GM19193 (cell line): Measurements from ENCODE around the gene GOLM1.

Source experiments
- POLR2A ChIP-seq: IDR thresholded peaks from 4 replicates; pipeline ENCODE4 v1.6.1; 2011; ENCODE audit not compliant: insufficient read depth, insufficient read length; ENCODE audit errors: extremely low read depth

GOLM1 gene

GRCh38 chr9:86062845-86063693 lies 36.3 kb downstream of the GOLM1 start:
- TF ChIP-seq POLR2A: no peak

GRCh38 chr9:86061972-86062739 lies 37.2 kb downstream of the GOLM1 start:
- no peak for TF ChIP-seq POLR2A

DNA sequence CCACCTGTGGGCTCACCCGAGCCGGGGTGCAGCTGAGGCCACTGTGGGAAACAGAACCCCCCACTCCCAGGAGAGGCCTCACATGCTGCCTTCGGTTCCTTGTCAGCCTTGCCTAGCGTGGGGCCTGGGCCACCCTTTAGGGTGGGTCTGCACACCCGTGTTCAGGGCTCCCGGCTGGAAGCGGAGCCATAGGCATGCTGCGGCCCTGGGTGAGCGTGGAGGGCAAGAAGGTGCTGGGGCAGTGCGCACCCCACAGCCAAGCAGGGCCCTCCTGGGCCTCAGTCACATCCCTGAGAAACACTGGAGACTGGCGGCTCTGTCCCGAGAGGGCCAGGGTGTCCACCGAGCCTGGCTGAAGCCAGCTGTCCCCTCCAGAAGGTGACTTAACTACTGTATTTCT lies 41.9 kb downstream of the GOLM1 start:
- TF ChIP-seq POLR2A: no peak

- TF ChIP-seq POLR2A: no peak
These were observed 44.7 kb downstream of the GOLM1 start for GRCh38 chr9:86054695-86055094.

- no peak for TF ChIP-seq POLR2A
These were observed 46.5 kb downstream of the GOLM1 start for GRCh38 chr9:86052556-86053468.

DNA sequence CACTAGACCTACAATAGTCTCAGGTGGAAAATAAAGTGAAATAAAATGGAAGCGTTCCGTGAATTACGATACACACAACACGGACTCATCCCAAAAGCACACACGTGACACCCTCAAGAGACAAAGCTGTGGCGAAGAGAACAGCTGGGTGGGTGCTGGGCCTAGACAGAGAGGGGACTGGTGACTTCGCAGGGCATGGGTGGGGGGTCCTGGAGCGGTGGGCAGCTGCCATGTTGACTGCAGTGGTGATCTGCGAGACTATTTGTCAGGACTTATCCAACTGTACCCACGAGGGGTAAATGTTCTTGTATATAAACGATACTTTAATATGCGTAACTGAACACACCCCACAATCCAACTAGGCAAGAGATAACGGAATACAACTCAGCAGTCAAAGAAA lies 52.0 kb downstream of the GOLM1 start:
- no peak for TF ChIP-seq POLR2A

- no peak for TF ChIP-seq POLR2A
These were observed 52.4 kb downstream of the GOLM1 start for GRCh38 chr9:86046930-86047341.

GRCh38 chr9:86046071-86046636 lies 53.2 kb downstream of the GOLM1 start:
- no peak for TF ChIP-seq POLR2A

DNA sequence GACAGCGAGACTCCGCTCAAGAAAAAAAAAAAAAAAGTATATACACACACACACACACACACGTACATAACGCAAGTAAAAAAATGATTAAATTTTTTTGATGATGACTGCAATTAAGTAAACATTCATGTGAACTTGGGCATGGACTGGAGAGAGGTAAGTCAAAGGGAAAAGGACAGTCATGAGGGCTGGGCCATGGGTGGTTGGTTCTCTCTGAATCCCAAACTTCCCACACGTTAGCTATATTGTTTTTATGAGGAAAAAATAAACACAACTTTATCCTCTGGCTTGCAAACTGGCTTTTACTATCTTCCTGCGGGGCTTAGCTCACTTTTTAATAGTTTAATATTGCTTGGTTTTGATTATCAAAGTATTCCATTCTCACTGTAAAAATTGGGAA lies 53.7 kb downstream of the GOLM1 start:
- TF ChIP-seq POLR2A: no peak

- TF ChIP-seq POLR2A: no peak
These were observed 55.4 kb downstream of the GOLM1 start for GRCh38 chr9:86043999-86044398.

GRCh38 chr9:86043586-86043985 lies 55.8 kb downstream of the GOLM1 start:
- TF ChIP-seq POLR2A: no peak

- no peak for TF ChIP-seq POLR2A
These were observed 57.0 kb downstream of the GOLM1 start for GRCh38 chr9:86042199-86042978.

GRCh38 chr9:86041311-86041741 lies 58.0 kb downstream of the GOLM1 start:
- no peak for TF ChIP-seq POLR2A

DNA sequence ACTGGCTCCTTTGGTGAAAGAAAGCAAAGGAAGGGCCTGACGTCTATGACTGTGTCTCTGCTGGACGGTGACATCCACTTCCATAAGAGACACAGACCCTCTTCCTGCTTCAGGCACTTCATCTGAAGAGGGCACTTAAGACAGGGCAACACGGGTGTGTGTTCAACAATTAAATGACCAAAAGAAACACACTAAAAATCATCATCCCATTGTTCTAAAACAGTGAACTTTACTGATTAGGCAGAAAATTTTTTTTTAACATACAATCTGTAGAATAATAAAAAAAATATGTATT lies 58.5 kb downstream of the GOLM1 start:
- no peak for TF ChIP-seq POLR2A
